Kidney (tissue), 14 donors: ENCODE measurements around the gene TAOK3. TPM values are rescaled to one million over a fixed set of nuclear protein-coding genes. Genes with fewer than 3 reads are reported as not detected.

Experiments
- DNase-seq, 5 donors: peaks; one replicate each; pipeline ENCODE4 v3.0.0-alpha.2; 2013 to 2020
- FAIRE-seq: peaks from 2 replicates; lab custom pipeline; 2012; peaks lifted over from hg19 to GRCh38; lab: Jason Lieb, UNC
- H3K27ac ChIP-seq, 2 donors: one replicate each; pipeline ENCODE4 v1.7.0; 2013; ENCODE audit warnings: low read depth in 2 of 2, low read length in 2 of 2, inconsistent platforms in 1 of 2
- H3K27me3 ChIP-seq: one replicate; pipeline ENCODE4 v1.7.1; 2013; ENCODE audit warnings: low read length, inconsistent platforms; ENCODE audit not compliant: control insufficient read depth, insufficient read depth
- H3K36me3 ChIP-seq, 3 donors: one replicate each; pipeline versions ENCODE4 v1.7.0 to v1.7.1; 2013; ENCODE audit warnings: low read length in 3 of 3, control low read depth in 1 of 3, inconsistent platforms in 1 of 3; ENCODE audit not compliant: insufficient read depth in 3 of 3, control insufficient read depth in 2 of 3
- H3K4me1 ChIP-seq, 3 donors: one replicate each; pipeline versions ENCODE4 v1.7.0 to v1.7.1; 2013; ENCODE audit warnings: low read length in 3 of 3, inconsistent platforms in 1 of 3, low read depth in 1 of 3; ENCODE audit not compliant: control insufficient read depth in 2 of 3, insufficient read depth in 2 of 3
- H3K4me3 ChIP-seq, 3 donors: one replicate each; pipeline versions ENCODE4 v1.7.0 to v1.8.1; 2013; ENCODE audit warnings: low read length in 3 of 3, control low read depth in 1 of 3, inconsistent platforms in 1 of 3
- H3K9ac ChIP-seq, 3 donors: one replicate each; pipeline versions ENCODE4 v1.7.0 to v1.7.1; 2013; ENCODE audit warnings: low read length in 3 of 3, control low read depth in 1 of 3, inconsistent platforms in 1 of 3
- H3K9me3 ChIP-seq, 3 donors: one replicate each; pipeline versions ENCODE4 v1.7.0 to v1.7.1; 2013; ENCODE audit warnings: low read length in 3 of 3, control low read depth in 1 of 3, inconsistent platforms in 1 of 3; ENCODE audit not compliant: control insufficient read depth in 2 of 3, insufficient read depth in 1 of 3
- intact Hi-C: fragments of 100-400 bp; cut with DNase I; formaldehyde crosslinking; loops from one replicate; pipeline ENCODE4 v1.11.1; 2022
- polyA plus RNA-seq: library from polyadenylated mRNA; stranded (reverse); fragments of 350-450 nt; fragmentation: Illumina TruSeq; extraction: RNeasy Lipid Tissue Mini Kit (QIAGEN cat#74804); gene quantifications from one replicate; pipeline ENCODE4 v1.2.3, GENCODE V29; 2014; ENCODE audit warnings: low read depth, low replicate concordance; ENCODE audit not compliant: insufficient read depth
- total RNA-seq: library from RNA; stranded (reverse); fragmentation: NEBNext Ultra II Directional; extraction: Animal tissue kit (Norgen Biotek cat#: 25700); gene quantifications from one replicate; pipeline ENCODE4 v1.2.1, GENCODE V29; 2021
- TF ChIP-seq, protein P1 (sequence below): IDR thresholded peaks from 3 replicates; pipeline ENCODE4 v1.5.1; 2012; ENCODE audit warnings: mild to moderate bottlenecking, moderate library complexity, borderline replicate concordance; ENCODE audit not compliant: insufficient read depth; ENCODE audit errors: extremely low read depth
- donor health status: control.
- donor health status: control.
- donor health status: control.
- donor health status: control.
- donor health status: control.
- donor health status: DM: yes; HTN: yes; CAD: no.
- donor health status: Normal renal cell carcinoma (clear cell type).

Gene TAOK3
- total and polyA plus RNA-seq, 2 donors from 2014 or later: 14.0 to 36.1 TPM

DNA sequence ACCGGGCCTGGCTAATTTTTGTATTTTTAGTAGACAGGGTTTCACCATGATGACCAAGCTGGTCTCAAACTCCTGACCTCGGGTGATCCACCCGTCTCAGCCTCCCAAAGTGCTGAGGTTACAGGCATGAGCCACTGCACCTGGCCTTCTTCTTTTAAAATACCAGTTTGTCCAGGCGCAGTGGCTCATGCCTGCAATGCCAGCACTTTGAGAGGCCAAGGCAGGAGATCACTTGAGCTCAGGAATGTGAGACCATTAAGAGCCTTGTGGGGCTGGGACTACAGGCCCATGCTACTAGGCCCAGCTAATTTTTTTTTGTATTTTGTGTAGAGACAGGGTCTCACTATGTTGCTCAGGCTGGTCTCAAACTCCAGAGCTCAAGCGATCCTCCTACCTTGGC lies 244.8 kb downstream of the TAOK3 start:
- FAIRE-seq: no peak
- no peaks in the 10 kb centered on the region for H3K27me3 ChIP-seq
- no peak overlapping the region for H3K27ac ChIP-seq
- no peak for DNase-seq
- H3K9ac ChIP-seq: no peak overlapping the region
- H3K9me3 ChIP-seq: no peaks in the 10 kb centered on the region
- peaks cover 0 to 4% (median 0%) of the 10 kb centered on the region in 3 donors for H3K4me1 ChIP-seq
- TF ChIP-seq, protein P1, sequence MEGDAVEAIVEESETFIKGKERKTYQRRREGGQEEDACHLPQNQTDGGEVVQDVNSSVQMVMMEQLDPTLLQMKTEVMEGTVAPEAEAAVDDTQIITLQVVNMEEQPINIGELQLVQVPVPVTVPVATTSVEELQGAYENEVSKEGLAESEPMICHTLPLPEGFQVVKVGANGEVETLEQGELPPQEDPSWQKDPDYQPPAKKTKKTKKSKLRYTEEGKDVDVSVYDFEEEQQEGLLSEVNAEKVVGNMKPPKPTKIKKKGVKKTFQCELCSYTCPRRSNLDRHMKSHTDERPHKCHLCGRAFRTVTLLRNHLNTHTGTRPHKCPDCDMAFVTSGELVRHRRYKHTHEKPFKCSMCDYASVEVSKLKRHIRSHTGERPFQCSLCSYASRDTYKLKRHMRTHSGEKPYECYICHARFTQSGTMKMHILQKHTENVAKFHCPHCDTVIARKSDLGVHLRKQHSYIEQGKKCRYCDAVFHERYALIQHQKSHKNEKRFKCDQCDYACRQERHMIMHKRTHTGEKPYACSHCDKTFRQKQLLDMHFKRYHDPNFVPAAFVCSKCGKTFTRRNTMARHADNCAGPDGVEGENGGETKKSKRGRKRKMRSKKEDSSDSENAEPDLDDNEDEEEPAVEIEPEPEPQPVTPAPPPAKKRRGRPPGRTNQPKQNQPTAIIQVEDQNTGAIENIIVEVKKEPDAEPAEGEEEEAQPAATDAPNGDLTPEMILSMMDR: no peak
- intact Hi-C loops: no loop called here
- H3K36me3 ChIP-seq: no peaks in the 10 kb centered on the region
- H3K4me3 ChIP-seq: no peak overlapping the region

DNA sequence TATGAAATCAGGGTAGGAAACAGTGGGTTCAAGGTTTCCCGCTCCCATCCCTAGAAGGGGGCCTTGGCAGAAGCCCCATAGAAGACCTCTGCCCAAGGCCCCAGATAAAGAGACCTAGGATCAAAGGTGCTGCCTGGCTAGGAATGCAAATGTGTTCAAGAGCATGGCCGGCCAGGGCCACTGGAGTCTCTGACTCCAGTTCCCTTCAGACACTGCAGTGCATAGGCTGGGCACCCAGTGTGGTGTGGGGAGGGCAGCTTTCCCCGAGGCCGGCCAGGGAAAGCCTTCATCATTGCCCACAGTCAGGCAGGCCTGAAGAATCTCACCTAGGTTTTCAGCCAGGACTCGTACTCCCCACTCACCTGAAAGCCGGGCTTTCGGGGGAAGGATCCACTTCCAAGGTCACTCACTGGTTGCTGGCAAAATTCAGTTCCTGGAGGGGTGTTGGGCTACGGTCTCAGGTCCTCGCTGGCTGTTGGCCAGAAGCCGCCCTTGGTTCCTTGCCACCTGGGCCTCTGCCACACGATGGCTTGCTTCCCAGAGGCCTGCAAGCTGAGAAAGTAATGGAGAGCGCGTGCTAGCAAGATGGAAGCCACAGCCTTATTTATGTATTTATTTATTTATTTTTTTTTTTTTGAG lies 246.5 kb downstream of the TAOK3 start:
- Histone ChIP-seq H3K4me1 (peaks cover 0 to 4% (median under 1%) of the 10 kb centered on the region in 3 donors), H3K4me3 (no peak overlapping the region), H3K9me3 (no peaks in the 10 kb centered on the region), H3K36me3 (no peaks in the 10 kb centered on the region), H3K9ac (peak overlapping the region in 1 of 3 donors; percentile 61), H3K27me3 (no peaks in the 10 kb centered on the region), H3K27ac (peak overlapping the region; percentile 71 to 83)
- TF ChIP-seq, protein P1: no peak
- intact Hi-C loops: no loop called here
- no peak for FAIRE-seq
- peak in 1 of 5 donors; percentile 86 for DNase-seq

DNA sequence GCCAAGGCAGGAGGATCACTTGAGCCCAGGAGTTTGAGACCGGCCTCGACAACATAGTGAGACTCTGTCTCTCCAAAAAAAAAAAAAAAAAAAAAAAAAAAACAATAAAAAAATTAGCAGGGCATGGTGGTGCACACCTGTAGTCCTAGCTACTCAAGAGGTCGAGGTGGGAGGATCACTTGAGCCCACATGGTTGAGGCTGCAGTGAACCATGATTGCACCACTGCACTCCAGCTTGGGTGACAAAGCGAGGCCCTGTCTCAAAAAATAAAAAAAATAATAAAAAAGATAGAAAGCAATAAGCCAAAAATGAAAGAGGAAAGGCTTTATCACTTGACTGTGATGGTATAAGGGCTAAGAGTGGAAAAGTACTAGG lies 247.0 kb downstream of the TAOK3 start:
- Histone ChIP-seq H3K27me3 (no peaks in the 10 kb centered on the region), H3K36me3 (no peaks in the 10 kb centered on the region), H3K4me1 (peaks cover 0 to 4% (median 4%) of the 10 kb centered on the region in 3 donors), H3K4me3 (no peak overlapping the region), H3K27ac (peak overlapping the region; percentile 71 to 83), H3K9me3 (no peaks in the 10 kb centered on the region), H3K9ac (no peak overlapping the region)
- DNase-seq (no peak), FAIRE-seq (no peak)
- TF ChIP-seq, protein P1: no peak
- intact Hi-C loops: no loop called here
